Kasumi-1 (cell line): ENCODE measurements around the gene LAMP5.

ENCODE experiments used
- DNase-seq, 2 experiments: peaks; one replicate each; lab custom pipeline; 2025; lab: John Stamatoyannopoulos, UW

The LAMP5 gene

DNA sequence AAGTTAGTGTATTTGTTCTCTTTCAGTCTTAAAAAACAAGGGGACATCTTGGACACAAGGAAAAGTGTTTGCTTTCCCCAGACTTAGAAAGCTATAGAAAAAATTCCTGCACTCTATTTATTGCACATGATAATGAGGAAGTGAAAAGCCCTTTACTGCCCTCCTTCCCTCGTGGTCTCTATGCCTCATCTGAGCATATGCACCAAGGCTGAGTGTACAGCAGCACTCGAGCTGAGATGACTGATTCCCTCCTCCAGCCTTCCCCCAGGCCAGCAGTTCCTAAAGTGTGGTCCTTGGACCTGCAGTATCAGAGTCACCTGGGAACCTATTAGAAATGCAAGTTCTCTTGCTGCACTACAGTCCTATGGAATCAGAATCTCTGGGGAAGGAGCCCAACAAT is 14.3 kb upstream of the LAMP5 start:
- DNase-seq, result peak; percentile 12 to 23

- no peak for DNase-seq
Measured at GRCh38 chr20:9501473-9501872, 12.9 kb upstream of the LAMP5 start.

DNA sequence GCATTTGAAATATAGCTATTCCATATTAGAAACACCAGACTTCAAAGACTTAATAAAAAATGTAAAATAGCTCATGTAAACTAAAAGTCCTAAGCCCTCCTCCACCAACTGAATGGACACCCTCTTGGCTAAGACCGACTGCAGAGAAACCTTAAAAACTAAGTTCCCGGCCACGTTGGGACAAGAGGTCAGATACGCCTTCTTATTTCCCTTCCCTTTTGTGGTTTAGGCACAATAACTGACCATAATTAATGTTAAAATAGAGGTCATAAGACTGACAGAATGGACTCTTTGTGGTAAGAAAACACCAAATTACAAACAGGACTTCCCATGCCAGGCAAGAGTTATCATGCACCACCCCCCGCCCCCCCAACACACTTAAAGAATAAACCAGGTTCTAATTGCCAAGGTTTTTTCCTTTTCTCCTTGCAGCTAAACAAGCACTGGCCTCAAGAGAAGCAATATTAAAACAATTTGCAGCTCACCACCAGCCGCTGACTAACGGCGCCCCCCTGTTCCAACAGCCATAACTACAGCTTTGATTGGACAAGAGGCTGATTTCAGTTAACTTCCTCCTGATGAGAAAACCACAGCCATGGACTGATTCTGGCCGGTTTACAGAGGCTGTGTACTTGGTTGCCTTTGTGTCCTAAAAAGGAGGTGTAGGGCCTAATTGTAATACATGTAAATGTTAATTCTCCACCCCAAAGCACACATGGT is 10.7 kb upstream of the LAMP5 start:
- DNase-seq, result peak; percentile 20 to 32

DNA sequence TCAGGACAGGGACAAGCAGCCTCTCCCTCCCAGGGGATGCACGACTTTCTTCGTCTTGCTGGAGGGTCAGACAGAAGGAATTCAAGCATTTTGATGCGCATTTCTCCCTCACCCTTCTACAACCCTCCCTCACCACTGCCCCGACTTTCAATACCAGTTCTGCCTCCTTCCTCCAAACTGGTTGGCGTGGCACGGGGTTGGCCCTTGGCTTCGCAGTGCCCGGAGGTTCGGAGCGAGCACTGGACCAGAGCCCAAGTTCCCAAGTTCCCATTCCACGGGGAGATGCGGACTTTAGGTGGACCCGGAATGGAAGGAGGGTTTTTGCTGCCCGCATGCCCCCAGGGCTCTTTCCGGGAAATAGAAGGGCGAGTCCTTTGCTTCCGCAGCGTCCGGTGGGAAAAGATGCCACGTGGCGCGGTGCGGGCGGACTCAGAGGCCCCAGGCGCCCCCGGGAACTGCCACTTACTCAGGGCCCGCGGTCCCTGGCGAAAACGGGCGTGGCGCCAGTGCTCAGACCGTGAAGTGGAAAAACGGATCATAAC is 8.0 kb upstream of the LAMP5 start:
- no peak for DNase-seq

DNA sequence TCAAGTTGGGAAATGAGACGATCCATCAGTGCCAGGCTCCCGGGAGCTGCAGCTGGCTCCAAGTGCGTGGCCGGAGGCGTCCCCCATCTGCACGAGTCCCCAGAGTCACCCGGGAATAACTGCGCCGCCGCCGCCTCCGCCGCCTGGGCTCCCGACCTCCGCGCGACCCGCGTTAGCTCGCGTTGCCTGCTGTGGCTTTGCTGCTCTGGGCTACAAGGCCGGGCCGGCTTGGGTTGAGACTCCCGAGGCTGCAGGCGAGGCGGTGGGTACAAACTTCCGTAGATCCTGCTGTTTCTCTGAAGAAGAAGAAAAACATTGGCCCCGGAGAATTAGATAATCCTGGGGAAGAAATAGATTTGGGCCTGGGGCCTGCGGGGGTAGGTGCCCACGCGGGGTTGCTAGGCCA is 7.4 kb upstream of the LAMP5 start:
- no peak for DNase-seq

DNA sequence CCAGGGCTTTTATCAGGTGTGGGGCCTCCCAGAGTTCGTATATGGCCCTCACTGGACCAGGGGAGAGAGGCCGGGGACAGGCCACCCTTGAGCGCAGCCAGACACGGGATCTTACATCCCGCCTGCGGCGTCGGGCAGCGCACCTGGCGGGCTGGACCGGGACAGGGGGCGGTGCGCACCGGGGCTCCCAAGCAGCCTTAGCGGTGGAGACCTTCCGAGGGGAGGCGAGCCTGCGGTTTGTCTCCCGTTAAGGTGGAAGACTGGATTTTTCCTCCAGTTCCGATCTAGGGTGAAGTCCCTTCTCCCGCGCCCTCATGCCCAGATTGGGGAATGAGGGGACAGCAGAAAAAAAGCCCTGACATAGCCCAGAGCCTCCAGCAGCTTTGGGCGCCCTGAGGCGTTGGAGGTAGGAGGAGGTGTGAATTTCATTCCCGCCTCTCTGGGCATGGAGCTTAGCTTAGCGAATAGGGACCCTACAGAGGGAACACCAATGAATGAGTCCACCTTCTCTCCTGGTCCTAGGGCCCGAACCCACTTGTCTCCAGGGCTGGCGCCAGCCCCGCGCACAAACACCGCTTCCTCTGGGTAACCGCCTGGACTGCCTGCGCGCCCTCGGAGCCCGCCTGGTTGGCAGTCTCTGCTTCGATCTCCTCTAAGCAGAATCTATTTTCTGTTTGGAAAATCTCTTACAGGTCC is 6.7 kb upstream of the LAMP5 start:
- DNase-seq, result no peak

DNA sequence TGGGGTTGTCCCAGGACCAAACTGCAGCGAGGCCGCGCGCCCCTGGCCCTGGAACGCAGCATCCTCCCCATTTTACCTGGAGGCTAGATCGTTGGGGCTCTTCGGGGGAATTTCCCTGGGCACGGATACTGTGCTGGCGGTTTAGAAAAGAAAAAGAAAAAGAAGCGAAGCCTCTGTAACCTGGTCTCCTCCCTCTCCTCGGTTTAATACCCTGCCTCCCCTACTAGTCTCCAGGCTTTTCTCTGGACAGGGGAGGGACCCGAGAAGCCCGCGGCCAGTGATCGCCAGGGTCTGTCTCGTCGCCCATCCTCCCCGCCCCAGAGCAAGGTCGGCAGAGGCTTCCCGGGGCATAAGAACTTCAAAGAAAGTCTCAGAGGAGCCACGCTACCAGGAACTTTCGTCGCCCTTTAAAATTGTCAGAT is 6.1 kb upstream of the LAMP5 start:
- DNase-seq, result no peak

DNA sequence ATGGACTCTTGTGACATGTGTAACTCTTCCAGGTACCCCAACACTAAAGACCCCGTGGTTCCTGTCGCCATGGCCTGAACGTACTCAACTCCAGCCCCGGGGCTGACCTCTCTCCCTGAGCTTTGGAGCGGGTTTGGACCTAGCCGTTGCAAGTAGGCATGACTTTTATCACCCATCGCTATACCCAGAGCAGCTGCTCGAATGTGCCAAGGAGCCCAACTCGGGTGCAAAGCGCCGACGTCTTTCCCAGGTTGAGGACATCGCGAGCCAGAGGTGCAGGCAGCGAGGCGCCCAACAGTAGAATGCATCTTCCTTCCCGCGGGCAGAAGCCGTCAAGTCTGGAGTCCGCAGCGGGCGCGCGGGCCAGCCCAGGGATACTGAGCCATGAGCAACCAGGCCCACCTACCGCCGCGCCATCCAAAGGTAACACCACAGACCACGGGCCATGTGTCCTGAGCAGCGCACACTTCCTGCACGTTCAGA is 5.7 kb upstream of the LAMP5 start:
- no peak for DNase-seq

DNA sequence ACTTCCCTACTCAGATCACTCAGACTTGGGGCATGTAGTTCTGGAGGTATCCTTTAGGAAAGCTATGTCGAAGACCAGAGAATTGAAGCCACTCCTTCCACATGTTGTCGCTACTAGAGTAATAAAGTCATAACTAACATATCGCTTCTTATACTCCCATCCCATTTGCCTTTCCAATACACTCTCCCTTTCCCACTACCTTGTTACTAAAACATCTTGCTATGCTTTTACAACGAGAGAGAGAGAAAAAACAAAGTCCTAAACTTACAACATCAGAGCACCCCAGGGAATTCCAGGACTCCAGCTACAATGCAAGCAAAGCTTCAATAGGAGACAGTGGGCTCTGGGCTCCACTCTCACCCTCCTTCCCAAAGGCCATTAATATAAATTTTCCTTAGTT is 5.1 kb upstream of the LAMP5 start:
- DNase-seq, result no peak

- no peak for DNase-seq
Measured at GRCh38 chr20:9510911-9511310, 3.5 kb upstream of the LAMP5 start.

DNA sequence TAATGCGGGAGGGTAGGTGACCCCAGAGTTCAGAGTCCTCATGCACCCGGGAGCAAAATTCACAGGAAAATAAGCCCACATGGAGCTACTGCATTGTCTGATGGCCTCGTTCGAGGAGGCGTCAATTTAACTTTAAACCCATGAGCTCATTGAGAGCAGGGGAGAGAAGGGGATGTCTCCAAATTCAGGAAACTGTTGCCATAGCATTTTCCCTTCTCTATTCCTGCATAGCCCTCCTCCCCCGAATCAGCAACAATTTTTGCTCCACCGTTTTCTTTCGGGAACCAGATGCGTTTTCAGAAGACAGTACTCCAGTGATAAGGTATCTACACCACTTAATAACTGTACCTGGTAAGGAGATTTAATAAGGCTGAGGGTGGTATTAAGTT is 324 bp upstream of the LAMP5 start:
- DNase-seq, result no peak

DNA sequence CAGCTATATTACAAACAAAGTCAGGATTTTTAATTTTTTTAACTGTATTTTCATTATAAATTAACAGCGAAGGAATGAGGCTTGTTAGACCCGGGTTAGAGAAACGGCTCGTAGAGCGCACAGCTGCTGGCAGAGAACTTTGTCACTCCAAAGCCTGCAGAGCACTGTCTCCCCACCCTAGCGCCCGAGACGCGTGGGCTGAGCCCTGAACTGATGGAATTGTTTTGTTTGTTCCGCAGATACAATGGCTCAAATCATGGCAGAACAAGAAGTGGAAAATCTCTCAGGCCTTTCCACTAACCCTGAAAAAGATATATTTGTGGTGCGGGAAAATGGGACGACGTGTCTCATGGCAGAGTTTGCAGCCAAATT is 810 bp downstream of the LAMP5 start:
- no peak for DNase-seq

DNA sequence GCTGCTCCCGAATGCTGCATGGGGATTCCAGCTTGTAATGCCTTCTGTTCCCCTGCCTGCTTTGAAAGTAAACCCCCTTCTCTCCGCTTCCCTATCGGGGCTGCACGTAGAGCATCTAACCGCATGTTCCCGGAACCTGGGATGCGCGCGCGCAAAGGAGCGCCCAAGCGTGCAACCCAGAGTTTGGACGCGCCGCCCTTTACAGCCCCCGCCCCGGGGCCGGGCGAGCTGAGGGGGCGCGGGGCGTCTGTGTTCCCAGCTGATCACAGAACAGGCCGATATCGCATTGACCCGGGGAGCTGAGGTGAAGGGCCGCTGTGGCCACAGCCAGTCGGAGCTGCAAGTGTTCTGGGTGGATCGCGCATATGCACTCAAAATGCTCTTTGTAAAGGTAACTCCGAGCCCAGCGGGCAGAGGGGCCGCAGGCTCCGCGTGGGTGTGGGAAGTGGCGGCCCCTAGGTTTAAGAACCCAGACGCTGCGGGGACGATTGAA is 1.4 kb downstream of the LAMP5 start:
- no peak for DNase-seq

GRCh38 chr20:9516234-9516871 is 2.0 kb downstream of the LAMP5 start:
- DNase-seq, result no peak

DNA sequence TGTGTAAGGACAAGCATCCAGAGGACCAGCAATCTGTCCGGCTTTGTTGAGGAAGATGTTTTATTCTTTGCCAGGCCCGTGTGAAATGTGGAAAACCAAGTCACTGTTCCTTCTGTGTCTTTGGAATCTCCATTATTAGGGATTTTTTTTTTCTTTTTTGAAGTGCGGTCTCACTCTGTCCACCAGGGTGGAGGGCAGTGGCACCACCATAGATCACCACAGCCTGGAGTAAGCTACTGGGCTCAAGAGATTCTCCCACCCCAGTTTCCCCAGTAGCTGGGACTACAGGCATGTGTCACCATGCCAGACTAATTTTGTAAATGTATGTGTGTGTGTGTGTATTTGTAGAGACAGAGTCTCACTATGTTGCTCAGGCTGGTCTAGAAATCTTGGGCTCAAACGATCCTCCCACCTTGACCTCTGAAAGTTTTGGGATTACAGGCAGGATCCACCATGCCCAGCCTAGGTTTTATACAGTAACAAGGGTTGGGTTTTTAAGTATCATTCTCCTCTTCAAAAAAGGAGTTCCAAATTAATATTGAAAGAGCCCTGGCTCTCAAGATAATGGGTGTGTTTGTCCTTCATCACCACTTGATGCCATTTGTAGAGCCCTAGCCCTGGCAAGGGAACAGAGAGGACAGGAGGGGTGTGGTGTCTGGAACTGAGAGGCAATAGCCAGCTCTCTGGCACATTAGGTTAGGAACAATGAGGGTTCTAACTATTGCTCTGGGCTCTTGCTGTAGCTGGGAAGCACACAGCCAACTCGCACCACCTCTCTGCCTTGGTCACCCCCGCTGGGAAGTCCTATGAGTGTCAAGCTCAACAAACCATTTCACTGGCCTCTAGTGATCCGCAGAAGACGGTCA is 3.1 kb downstream of the LAMP5 start:
- DNase-seq, result no peak

- no peak for DNase-seq
Measured at GRCh38 chr20:9518576-9519175, 4.3 kb downstream of the LAMP5 start.

- DNase-seq, result no peak
Measured at GRCh38 chr20:9520086-9520485, 5.7 kb downstream of the LAMP5 start.

DNA sequence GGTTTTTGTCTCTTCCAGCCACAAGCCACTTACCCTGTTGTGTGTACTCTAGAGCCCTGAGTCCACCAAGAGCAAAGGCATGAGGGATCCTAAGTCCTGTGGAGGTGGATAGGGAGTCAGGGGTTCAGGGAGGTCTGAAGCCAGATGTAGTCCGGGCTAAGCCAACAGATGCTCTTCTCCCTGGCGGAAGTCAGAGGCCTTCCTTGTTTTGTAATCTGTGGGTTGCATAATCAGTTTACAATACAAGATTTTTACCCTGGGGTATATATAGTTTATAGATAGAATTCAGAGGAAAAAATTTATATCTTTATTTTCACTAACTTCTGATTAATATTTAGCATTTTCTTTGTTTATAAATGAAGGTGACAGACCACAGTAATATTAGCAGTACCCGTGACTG is 9.2 kb downstream of the LAMP5 start:
- no peak for DNase-seq

DNA sequence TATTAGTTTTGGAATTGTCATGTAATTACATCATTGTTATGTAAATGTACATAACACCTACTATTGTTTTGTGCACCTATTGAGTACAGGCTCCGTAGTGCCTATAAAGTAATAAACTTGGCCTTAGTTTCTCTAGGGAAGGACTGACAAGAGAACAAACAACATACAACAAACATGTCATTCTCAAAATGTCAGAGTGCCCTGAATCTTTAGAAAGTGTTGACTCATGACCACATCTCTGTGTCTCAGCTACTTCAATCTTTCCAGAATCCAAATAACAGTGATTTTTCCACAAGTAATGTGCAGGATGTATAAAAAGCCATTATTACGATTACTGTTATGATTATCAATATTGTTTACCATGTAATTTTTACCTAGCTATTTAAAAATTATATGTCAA is 17.2 kb downstream of the LAMP5 start:
- no peak for DNase-seq

- DNase-seq, result no peak
Measured at GRCh38 chr20:9532069-9532838, 17.9 kb downstream of the LAMP5 start.

- DNase-seq, result no peak
Measured at GRCh38 chr20:9534025-9534424, 19.6 kb downstream of the LAMP5 start.
